ENCODE results near the gene COL17A1.

The COL17A1 gene

DNA sequence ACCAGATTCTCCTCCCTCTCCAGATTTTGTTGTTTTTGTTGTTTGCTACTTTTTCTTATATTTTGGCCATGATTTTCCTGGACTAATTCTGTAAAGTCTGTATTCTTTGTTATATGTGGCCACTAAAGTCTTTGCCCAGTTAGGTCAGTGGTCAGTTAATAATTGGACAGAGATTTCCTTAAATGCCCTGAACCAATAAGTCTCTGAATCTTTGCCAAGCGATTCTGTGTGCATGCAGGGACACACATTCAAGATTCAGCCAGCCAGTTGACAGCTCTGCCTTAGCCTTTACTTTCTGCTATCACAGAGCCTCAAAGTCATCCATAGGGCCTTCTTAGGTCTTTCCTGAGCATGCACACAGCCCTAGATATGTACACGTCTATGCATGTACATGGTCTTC lies 11.0 kb upstream of the COL17A1 start:
- DNase-seq, result no peak

DNA sequence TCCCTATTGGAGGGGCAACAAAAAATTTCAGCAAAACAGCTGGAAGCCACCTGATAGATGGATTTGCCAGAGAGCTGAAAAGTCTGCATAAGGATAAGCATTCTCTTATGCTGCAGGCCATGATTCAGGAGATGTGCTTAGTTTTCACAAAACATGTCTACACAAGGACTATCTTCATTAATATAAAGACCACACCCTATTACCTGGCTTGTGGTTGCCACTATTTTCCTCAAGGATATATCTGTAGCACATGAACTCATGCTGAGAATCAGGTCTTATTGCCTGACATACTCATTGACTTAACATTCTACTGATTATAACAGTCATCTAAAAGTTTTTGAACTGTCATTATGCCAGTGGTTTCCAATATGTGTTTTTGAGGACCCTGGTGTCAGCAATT lies 7.1 kb upstream of the COL17A1 start:
- DNase-seq, result no peak

DNA sequence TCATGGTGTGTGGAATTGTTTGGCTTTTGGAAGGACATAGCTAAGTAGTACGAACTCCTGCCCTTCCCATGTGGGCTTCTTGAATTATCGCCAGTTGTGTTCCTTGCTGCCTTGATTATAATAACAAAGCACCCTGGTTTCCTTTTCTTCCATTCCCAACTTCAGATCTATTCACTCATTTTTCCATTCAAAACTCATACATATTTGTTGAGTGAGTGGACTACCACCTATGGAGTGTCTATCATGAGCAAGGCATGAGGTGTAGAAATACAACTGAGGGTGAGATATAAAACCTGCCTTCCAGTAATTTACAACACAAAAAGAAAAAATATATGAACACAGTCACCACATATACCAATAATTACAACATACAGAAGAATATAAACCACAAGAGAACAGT lies 4.9 kb upstream of the COL17A1 start:
- no peak for DNase-seq

DNA sequence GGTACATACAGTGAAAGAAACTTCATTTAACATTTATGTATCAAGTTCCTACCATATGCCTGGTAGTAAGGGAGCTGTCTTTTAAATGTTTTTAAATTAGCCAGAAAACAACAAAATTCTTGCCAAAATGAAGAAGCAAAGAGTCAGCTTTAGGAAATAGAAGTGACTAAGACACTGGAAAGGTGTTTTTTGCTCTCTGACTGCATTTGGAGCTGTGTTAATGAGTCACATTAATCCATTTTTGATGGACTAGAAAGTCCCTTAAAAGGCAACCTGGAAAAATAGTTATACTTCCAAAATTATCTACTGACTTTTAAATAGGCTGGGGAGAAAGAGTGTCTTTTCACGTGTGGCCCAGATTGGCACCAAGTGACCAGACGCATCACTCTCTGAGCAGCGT lies 3.9 kb upstream of the COL17A1 start:
- no peak for DNase-seq

DNA sequence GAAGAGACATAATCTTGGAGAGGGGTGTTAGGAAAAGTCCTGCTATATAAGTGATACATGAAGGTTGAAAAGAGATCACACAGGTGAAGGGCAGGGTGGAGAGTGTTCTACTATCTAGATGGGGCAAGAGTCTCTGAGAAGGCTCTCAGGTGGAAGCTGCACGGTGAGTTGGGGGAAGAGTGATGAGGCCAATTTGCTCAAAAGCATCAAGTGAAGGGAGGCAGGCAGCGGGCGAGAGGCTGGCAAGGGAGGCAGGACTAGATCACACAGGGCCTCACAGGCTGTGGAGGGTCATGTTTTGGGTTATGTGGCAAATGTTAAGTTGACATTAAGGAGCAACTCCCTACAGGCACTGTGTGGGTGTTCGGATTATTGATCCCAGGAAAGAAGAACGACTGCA lies 2.6 kb upstream of the COL17A1 start:
- DNase-seq, result no peak

DNA sequence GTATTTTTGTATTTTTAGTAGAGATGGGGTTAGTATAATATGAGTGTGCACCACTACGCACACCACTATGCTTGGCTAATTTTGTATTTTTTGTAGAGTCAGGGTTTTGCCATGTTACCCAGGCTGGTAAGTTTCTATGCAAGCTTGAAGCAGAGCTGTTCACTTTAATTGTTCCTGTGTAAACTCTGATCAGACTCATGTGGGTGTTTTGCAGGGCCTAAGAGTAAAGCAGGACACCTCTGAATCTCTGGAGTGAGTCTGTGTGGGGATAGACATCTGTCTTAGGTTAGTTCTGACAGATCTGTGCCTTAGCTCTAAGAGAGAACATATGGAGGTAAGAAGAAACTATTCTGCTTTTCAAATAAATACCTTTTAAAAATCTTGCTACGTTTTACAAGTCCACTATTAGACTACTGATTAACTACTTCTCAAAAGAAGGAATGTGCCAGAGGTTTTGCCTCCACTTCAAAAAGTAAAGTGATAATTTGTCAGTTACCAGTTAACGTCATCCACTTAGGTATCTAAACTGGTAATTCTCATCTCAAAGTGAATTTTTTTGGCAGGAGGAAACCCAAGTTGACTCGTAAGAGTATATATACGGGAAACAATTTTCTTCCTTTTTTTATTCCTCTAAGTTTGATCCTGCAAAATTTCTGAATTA lies 1.1 kb downstream of the COL17A1 start:
- no peak for DNase-seq

DNA sequence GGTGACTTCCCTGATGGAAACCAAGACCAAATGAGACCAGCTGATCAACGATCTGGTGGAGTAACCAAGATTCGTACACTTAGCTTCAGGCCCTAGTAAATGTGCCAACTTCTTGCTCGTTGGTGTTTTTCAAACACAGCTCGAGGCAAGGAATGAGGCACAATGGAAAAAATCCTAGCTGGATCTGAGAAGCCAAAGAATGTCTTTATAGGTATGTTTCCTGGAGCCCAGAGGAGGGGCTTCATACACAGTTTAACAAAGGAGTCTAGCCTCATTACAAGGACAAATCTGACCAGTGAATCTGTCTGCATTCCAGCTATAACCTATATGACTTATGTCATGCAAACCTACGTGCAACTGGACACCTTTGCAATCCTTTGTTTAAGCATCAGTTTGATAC lies 3.7 kb downstream of the COL17A1 start:
- no peak for DNase-seq

DNA sequence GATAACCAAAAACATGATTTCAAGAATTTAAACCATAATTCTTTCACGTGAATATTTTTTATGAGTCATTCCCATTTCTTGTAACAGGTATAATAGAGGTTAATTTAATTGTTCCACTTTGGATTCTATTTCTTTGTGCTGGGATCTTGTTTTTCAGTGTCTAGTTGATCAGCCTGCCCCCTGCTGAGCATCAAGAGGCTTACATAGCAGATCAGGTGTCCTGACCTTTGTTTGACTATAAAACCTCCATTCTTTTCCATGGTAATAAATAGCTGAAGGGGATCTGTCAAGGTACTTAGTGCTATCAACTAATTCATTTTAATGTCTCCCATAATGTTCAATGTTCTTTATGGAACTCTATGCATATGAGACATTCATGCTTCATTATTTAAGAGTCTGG lies 4.9 kb downstream of the COL17A1 start:
- no peak for DNase-seq

DNA sequence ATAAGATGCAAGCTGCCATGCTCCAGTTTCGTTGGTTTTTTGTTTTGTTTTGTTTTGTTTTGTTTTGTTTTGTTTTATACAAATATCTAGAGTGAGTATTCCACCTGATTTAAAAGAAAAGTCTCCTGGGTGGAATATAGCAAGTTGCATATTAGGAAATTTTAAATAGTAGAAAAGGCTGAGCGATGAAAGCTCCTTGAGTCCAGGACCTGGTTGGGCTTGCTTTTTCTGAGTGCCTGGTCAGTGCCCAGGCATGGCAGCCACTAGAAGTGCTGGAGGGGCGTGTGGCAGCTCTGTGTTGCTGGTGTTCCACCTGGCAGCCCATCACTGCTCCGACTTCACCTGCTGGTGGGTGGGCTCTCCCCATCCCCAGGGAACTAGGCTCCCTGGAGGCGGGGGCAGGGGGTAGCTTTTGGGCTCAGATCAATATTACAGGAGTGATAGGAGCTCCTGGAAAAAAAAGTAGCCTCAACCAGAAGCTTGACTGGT lies 8.0 kb downstream of the COL17A1 start:
- DNase-seq, result no peak

DNA sequence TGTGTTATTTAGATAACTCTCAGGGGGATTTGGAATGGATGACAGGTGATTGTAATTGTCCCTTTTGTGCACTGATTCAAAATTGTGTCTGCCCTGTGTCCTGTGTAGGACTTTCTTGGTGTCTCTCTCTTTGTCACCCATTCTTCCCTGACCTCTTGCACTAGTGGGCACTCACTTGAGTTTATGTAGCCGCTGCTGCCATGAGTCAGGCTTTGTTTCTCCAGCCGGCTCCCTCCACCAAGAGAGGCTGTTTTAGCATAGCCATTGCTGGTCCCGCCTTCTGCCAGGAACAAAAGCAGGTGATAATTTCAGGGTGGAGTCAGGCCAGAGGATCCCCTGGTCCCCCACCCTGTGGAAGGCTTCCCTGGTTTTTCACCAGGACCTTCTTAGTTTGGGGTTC lies 8.4 kb downstream of the COL17A1 start:
- no peak for DNase-seq

DNA sequence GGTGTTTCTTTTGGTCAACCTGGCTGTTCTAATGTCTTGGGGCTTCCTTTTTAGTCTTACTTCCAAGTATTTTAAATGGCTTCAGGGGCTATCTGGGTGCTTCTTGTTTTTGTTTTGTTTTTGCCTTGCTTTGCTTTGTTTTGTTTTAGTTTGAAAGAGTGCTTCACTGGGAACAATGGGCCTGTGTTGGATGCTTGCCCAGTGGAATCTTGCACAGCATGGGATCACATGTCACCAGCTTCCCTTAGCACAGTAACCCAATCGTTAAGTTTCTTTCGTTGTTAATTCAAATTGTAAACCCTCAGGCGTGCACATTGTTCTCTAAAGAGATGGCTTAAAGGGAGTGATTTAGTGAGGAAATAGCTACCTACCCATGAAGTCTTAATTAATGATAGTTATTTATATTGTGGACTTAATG lies 8.9 kb downstream of the COL17A1 start:
- no peak for DNase-seq

DNA sequence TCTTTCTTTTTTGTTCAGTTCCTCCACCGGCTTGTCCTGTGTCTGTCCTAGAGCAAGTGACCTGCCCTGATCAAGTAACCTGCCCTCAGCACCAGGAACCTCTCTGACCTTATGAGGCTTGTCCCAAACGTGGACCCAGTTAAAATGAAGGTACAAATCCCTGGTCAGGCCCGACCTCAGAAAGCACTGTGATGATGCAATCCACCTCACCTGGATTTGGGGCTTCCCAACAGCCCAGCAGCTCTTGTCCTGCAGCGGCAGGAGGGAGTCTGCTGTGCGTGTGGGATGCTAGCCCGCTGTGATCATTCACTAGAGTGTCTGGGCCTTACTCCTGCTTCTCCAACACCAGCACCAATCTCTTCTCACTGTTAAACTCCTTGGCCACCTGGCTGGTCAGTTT lies 11.2 kb downstream of the COL17A1 start:
- DNase-seq, result no peak

DNA sequence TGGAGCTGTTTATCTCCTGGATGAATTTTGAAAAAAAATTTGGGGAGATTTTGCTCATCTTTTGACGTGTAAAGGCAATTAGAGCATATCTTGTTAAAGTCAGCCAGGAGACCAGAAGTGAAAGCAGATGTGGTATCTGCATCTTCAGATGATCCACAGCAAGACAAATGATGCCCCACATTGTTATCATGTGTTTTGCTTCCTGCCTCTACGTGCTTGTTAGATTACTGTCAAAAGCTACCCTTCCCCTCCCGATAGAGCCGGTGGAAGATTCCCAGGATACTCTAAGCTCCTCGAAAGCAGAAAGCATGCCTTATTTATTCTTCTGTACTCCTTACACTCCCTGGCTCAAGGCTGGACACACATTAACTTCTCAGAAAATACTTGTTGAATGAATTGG lies 12.9 kb downstream of the COL17A1 start:
- DNase-seq, result no peak

DNA sequence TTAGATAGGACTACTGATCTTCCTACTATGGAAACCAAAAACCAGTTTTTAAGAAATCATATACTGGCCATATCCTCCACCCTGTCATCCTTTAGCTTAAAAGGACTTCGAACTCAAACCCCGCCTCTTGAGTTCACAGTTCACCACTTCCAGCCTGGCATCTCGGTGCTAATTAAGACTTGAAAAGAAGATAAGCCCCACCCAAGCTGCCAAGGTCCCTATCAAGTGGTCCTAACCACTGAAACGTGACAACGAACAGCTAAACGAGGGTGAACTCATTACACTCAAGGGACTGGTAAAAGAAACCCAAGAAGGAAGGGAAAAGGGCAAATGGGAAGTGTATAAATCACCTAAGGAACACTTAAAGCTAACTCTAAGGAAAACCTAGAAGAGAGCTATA lies 16.1 kb downstream of the COL17A1 start:
- no peak for DNase-seq

DNA sequence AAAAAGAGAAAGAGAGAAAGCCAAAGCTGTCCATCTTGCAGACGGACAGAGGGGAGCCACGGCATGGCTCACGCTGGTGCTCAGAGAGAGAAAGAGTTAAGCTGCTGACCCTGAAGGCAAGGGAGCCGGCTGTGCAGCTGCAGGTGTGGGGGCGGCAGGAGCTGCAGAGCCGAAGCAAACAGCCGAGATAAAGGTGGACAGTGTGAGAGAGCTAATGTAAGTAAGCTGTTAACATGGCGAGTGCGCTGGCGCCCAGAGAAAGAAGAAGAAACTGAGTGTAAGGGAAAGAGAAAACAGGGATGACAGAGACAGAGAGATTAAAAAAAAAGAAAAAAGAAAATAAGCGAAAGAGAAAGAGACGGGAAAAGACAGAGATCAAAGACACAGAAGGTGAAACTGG lies 18.2 kb downstream of the COL17A1 start:
- DNase-seq, result no peak

DNA sequence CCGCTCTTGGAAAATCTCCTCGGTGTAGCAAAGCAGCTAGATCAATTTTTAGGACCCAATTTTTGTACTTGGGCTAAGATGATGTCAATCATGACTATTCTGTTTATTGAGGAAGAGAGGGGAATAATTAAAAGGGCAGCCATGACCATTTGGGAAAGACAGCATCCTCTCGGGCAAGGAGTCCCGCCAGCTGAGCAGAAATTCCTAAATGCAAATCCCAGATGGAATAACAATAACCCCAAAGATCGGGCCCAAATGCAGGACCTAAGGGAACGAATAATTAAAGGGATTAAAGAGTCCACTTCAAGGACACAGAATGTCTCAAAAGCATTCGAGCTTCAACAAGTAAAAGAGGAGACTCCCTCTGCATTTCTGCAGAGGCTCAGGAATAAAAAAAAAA lies 18.7 kb downstream of the COL17A1 start:
- DNase-seq, result no peak

DNA sequence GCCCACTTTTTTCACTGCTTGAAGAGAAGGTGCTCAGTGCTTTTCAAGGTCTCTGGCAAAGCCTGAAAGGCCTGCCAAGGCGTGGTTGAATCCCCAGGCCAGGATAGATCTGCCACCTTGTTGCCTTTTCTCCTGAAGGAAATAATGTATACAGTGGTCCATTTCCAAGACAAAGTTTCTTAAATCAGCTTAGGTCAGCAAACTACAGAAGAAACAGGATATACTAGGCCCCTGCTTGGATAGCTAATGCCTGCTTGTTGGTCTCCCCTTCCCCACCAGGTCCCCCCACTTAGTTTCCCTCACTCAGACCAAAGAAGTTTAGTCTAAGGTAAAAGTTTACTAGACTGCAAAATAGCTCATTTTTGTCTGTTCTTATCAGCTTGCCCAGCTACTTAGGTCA lies 19.9 kb downstream of the COL17A1 start:
- DNase-seq, result no peak

DNA sequence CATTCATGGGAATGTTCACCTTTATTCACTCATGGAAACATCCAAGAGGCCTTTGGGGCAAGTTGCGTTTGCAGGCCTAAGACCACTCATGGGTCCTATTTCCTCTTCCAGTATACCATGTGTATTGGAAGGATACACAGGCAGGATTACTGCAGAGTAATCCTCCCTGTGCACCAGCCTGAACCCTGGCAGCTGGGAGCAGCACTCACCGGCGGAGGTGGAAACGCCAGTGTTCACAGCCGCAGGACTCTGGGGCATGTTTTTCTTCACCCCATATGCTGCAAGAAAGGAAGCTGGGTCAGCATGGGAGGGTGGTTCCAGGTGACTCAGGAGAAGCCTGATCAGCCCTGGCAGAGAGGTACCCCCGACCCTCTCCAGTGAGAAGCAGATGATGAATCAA lies 24.5 kb downstream of the COL17A1 start:
- no peak for DNase-seq

DNA sequence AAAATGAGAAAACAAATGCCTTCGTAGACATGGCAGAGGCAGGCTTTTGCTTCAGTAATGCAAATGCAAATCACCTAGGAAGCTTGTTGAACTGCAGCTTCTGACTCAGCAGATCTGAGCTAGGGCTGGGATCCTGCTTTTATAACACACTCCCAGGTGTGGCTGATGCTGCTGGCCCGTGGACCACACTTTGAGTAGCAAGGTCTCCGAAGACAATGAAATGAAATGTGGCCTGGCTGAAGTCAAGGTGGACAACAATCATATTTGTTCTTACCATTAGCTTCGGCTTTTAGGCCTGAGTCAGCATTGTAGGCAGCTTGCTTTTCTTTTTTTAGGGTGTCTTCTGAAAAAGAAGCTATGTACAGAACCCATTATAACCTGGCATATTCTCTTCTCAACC lies 26.3 kb downstream of the COL17A1 start:
- DNase-seq, result no peak

DNA sequence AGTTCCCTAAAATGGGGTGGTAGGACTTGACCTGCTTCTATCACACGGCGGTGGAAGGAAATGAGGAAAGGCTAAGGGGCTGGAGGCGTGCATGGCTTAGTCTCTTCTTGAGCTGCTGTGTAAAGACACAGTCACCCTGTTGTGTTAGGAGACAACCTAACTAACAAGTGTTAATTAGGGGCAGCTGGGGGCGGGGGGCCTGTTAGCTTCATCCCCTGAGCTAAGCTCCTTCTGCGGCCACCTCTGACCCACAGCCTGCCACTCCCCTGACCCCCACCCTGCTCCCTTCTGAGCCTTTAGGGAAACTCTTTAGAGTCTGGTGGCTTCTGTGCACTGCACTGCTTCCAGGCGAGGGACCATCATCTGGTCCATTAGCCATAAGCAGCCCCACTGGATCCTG lies 28.0 kb downstream of the COL17A1 start:
- no peak for DNase-seq

DNA sequence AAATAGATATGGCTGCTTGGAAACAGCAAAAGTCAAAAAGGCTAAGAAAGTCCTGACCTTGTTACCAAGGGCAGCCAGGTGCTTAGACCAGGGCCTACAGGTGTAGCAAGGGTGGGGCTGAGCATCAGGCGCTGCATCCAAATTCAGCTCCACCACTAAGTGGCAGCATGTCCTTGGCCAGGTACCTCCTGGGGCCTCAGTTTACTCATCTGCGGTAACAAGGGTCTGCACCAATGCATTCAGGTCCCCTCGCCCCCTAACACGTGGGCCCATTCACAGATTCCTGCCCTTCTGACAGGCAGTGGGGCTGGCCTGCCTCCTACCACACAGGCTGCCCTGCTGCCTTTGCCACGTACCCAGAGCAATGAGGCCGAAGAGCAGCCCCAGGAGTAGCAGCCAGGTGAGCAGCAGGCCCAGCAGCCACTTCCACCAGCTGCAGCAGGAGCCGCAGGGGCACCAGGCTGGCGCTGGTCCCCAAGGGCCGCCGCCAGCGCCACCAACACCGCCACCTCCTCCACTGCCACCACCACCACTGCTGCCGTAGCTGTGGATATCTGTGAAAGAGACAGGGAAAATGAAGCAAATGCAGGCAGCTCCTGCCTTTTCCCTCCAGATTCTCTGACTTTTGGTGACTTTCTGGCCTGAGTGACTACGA lies 28.9 kb downstream of the COL17A1 start:
- no peak for DNase-seq

DNA sequence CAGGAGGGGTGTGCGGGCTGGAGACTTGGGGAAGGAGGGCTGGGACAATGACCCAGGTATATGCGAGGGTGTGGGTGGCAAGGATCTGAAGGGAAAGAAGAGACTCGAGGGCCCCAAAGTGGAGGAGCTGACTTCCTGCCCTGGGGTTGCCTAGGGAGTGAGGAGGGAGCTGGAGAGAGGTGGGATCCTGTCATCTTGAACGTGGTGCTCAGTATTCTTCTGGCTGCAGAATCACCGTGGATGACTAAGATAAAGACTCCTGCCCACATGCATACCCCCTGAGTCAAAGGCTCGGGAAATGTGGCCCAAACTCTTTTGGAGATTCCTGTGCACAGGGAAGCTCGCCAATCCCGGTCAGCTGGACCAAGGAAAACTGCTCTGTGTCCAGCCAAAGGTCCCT lies 31.2 kb downstream of the COL17A1 start:
- no peak for DNase-seq

DNA sequence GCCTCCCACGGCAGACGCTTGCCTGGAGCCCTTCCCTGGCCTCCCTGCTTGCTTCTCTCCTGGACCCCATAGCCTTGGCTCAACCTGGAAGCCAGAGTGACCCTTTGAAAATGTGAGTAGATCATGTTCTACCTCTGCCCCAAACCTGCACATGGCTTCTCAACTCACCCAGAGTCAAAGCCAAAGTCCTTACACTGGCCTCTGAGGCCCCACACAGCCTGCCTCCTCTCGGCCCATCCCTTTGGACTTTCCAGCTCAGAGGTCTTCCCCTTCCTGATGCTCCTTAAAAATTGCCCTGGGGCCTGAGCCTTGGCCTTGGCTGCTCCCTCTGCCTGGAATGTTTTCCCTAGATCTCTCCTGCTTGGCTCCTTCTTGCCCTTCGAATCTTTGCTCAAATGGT lies 32.5 kb downstream of the COL17A1 start:
- no peak for DNase-seq

DNA sequence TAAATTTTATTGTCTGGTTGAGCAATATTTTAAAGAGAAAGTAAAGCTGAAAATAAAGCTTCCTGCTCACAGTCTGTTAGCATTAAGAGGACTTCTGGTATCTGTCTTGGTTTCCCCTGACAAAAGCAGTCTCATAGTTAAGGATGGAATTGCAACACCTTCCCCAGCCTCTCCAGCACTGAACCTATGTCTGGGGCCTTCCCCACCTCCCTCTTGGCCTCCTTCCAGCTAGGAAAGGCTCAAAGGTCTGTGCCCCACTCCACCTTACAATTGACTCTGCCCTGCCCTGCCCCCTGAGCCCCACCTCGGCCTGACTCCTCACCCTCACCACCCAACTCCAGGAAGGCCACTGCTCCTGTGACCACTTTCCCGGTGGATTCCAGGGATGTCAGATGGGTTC lies 33.2 kb downstream of the COL17A1 start:
- DNase-seq, result no peak

Data from stimulated activated CD4-positive, alpha-beta T cell treated with anti-CD3 and anti-CD28 coated beads, Interleukin-15, amount 100 ng/mL, for 24 hours (primary cell).